ENCODE data around the gene ARHGAP28.

GRCh38 chr18:6741232-6741663 is 11.7 kb downstream of the ARHGAP28 start:
- TF ChIP-seq TAF1 (IDR thresholded peaks at IDR 0.05; ENCODE audit: low read depth, low read length) (no peak), POLR2A (IDR thresholded peaks at IDR 0.05; ENCODE audit: low read depth, low read length) (no peak), POLR2AphosphoS5 (IDR thresholded peaks at IDR 0.05; ENCODE audit: low read depth, low read length) (no peak), POU2F2 (IDR thresholded peaks at IDR 0.05; ENCODE audit: low read depth, low read length) (no peak), SPI1 (IDR thresholded peaks at IDR 0.05; ENCODE audit: low read depth, low read length) (no peak)

Measured in GM12891 (cell line).